ENCODE results near the gene MTCL3.
A peak's percentile ranks its signal among the peaks of the same experiment; 100 is the strongest.

MTCL3 gene

DNA sequence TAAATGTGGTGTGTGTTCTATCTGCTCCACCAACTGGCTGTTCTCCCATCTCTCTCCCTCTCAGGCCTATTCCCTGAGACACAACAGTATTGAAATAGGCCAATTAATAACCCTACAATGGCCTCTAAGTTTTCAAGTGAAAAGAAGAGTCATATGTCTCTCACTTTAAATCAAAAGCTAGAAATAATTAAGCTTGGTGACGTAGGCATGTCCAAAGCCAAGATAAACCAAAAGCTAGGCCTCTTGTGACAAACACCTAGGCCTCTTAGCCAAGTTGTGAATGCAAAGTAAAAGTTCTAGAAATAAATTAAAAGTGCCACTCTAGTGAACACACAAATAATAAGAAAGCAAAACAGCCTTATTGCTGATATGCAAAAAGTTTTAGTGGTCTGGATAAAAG, 29.9 kb downstream of the MTCL3 start:
- H3K9ac ChIP-seq (ENCODE audit: insufficient read depth, low read depth, low read length), result no peak overlapping the region
- no peaks in the 10 kb centered on the region for H3K27me3 ChIP-seq (ENCODE audit: control insufficient read depth in 1 of 2, insufficient read depth in 2 of 2, low read length in 2 of 2)
- 3% methylated on average over 1 of the region's 1 CpG for WGBS (ENCODE audit: low lambda C conversion rate)
- H3K79me2 ChIP-seq (ENCODE audit: insufficient read depth, low read length), result no peaks in the 10 kb centered on the region
- H4K20me1 ChIP-seq (ENCODE audit: insufficient read depth, low read length), result no peaks in the 10 kb centered on the region
- no peaks in the 10 kb centered on the region for H3K36me3 ChIP-seq (replicated peaks in 1 of 2; ENCODE audit: control insufficient read depth in 1 of 2, insufficient read depth in 2 of 2, low read length in 2 of 2)
- no peak overlapping the region for H3K27ac ChIP-seq (ENCODE audit: extremely low read length, insufficient read depth, low read length)
- ChIA-PET POLR2A (no interaction called here), CTCF (ENCODE audit: low intra/inter-chr PET ratio, low total read pairs) (no interaction called here)
- H3K4me2 ChIP-seq (ENCODE audit: low read depth, low read length), result no peak overlapping the region
- intact Hi-C loops (cut with micrococcal nuclease; ENCODE audit: unreplicated experiment), result no loop called here
- H3K9me3 ChIP-seq (ENCODE audit: low read length), result no peaks in the 10 kb centered on the region
- TF ChIP-seq, protein P1, sequence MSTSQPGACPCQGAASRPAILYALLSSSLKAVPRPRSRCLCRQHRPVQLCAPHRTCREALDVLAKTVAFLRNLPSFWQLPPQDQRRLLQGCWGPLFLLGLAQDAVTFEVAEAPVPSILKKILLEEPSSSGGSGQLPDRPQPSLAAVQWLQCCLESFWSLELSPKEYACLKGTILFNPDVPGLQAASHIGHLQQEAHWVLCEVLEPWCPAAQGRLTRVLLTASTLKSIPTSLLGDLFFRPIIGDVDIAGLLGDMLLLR (CRISPR knock-in tag; IDR thresholded peaks at IDR 0.05), result no peak
- no peak for TF ChIP-seq ZNF598 (CRISPR knock-in tag; IDR thresholded peaks at IDR 0.05; ENCODE audit: borderline replicate concordance)
- TF ChIP-seq NBN (conservative IDR thresholded peaks at IDR 0.05), result no peak
- no peak for TF ChIP-seq MIXL1 (CRISPR knock-in tag; IDR thresholded peaks at IDR 0.05)
- peak; percentile 73 for TF ChIP-seq CREB1 (IDR thresholded peaks at IDR 0.05)
- no peak for TF ChIP-seq CREB1 (CRISPR knock-in tag; IDR thresholded peaks at IDR 0.05)
- no peak for TF ChIP-seq RFX1 (IDR thresholded peaks at IDR 0.05)
- no peak for TF ChIP-seq TRIM24 (CRISPR knock-in tag; IDR thresholded peaks at IDR 0.05)
- H3K4me1 ChIP-seq (ENCODE audit: insufficient read depth, low read length), result peaks cover 9% of the 10 kb centered on the region
- ATAC-seq (no peak), DNase-seq (ENCODE audit: low spot score) (no peak), FAIRE-seq (no peak)
- no peak overlapping the region for H2AFZ ChIP-seq (ENCODE audit: low read length)
- BruUV-seq (replicated peaks), result no TSS peak
- no peak overlapping the region for H3K4me3 ChIP-seq (replicated peaks in 1 of 3; ENCODE audit: insufficient read depth in 1 of 3, low read depth in 2 of 3, low read length in 3 of 3)
- in situ Hi-C loops (cut with HindIII; ENCODE audit: extremely low pct_ligation_motif_present, low pct_unique_long_range_greater_than_20kb), result no loop called here

DNA sequence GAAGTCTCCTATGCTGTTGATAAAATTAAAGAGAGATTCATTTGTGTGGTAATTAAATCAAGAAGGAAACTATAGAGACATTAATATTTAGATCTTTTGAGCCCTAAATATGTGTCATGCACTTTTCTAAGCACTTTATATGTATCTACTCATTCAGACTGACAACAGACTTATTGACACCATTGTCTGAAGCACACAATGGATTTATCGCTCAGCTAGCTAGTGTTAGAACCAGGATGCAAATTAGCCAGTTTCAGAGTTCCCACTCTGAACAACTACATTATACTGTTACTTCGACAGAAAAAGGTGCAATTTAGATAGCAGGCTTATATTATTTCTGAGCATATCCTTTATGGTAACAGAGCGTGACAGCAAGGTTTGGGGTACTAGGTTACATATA, 32.2 kb downstream of the MTCL3 start:
- ChIA-PET CTCF (ENCODE audit: low intra/inter-chr PET ratio, low total read pairs) (no interaction called here), POLR2A (no interaction called here)
- H3K4me1 ChIP-seq (ENCODE audit: insufficient read depth, low read length), result peaks cover 20% of the 10 kb centered on the region
- no peak overlapping the region for H2AFZ ChIP-seq (ENCODE audit: low read length)
- no peak overlapping the region for H3K4me3 ChIP-seq (replicated peaks in 1 of 3; ENCODE audit: insufficient read depth in 1 of 3, low read depth in 2 of 3, low read length in 3 of 3)
- no peaks in the 10 kb centered on the region for H4K20me1 ChIP-seq (ENCODE audit: insufficient read depth, low read length)
- no TSS peak for BruUV-seq (replicated peaks)
- TF ChIP-seq, protein P1 (CRISPR knock-in tag; IDR thresholded peaks at IDR 0.05), result no peak
- H3K9ac ChIP-seq (ENCODE audit: insufficient read depth, low read depth, low read length), result no peak overlapping the region
- H3K27me3 ChIP-seq (ENCODE audit: control insufficient read depth in 1 of 2, insufficient read depth in 2 of 2, low read length in 2 of 2), result no peaks in the 10 kb centered on the region
- 2% methylated on average over 3 of the region's 3 CpGs for WGBS (ENCODE audit: low lambda C conversion rate)
- no peak overlapping the region for H3K27ac ChIP-seq (ENCODE audit: extremely low read length, insufficient read depth, low read length)
- FAIRE-seq (no peak), ATAC-seq (no peak), DNase-seq (ENCODE audit: low spot score) (no peak)
- H3K79me2 ChIP-seq (ENCODE audit: insufficient read depth, low read length), result no peaks in the 10 kb centered on the region
- intact Hi-C loops (cut with micrococcal nuclease; ENCODE audit: unreplicated experiment) (no loop called here), in situ Hi-C loops (cut with HindIII; ENCODE audit: extremely low pct_ligation_motif_present, low pct_unique_long_range_greater_than_20kb) (no loop called here)
- no peaks in the 10 kb centered on the region for H3K9me3 ChIP-seq (ENCODE audit: low read length)
- no peaks in the 10 kb centered on the region for H3K36me3 ChIP-seq (replicated peaks in 1 of 2; ENCODE audit: control insufficient read depth in 1 of 2, insufficient read depth in 2 of 2, low read length in 2 of 2)
- H3K4me2 ChIP-seq (ENCODE audit: low read depth, low read length), result no peak overlapping the region

Data from HepG2 (cell line).